A549 treated with CpdA at 1 μM for 4 hours (cell line): ENCODE data around the gene TPH2. TPM values are rescaled to one million over a fixed set of nuclear protein-coding genes. Genes with fewer than 3 reads are reported as not detected.

Source experiments
- total RNA-seq: library from RNA; stranded (reverse); fragments of 200-300 nt; extraction: Qiagen RNA extraction; gene quantifications from 5 replicates; pipeline ENCODE4 v1.2.3, GENCODE V29; 2022; ENCODE audit warnings: low read depth

Gene TPH2
- total RNA-seq, result not detected in 5 replicates

DNA sequence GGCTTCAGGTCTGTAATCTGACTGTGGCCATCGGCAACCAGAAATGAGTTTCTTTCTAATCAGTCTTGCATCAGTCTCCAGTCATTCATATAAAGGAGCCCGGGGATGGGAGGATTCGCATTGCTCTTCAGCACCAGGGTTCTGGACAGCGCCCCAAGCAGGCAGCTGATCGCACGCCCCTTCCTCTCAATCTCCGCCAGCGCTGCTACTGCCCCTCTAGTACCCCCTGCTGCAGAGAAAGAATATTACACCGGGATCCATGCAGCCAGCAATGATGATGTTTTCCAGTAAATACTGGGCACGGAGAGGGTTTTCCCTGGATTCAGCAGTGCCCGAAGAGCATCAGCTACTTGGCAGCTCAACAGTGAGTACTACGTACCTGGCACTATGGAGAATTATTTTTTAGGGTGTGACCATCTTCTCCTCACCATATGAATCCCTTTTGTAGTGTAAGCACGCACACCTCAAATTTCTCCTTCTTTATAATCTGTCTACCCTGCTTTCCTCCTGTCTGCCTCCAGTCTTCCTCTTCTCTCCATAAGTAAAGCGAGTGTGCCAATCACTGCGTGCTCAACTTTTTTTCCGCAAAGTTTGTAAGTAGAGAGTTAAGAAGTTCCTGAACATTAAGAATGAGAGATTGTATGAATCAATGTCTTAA is at the start of gene TPH2:
TPH2 (plus strand) TSS at position 118 of the 658 bp plus-strand sequence; CDS start at position 260, 142 bp downstream.

Other genes starting within 250 kb of the TPH2 start
- gene RAB21, start 184.0 kb upstream of the TPH2 start, total RNA-seq, result 37.3 to 60.4 TPM (median 38.6 TPM) in 5 replicates
- gene TBC1D15, start 99.1 kb upstream of the TPH2 start, total RNA-seq, result 21.1 to 31.1 TPM (median 24.3 TPM) in 5 replicates